ENCODE results near the gene UQCRH.
"Not testable (repeated sequence)": the region's sequence is repeated elsewhere in the genome, so short reads cannot be mapped to it uniquely, and the experiment has no call there.

Gene UQCRH

GRCh38 chr1:46317323-46317722 lies 13.8 kb downstream of the UQCRH start:
- no peak overlapping the region for H3K4me3 ChIP-seq (ENCODE audit: low read length)
- H3K27ac ChIP-seq (ENCODE audit: low read length): no peak overlapping the region
- peaks cover 18% of the 10 kb centered on the region; the same call in 1 of the 2 replicates for H3K36me3 ChIP-seq (ENCODE audit: control insufficient read depth, insufficient read depth, low read length)
- no peaks in the 10 kb centered on the region for H3K27me3 ChIP-seq (ENCODE audit: control insufficient read depth, insufficient read depth, low read length)
- no CpG with 5 or more reads among the region's 1 CpG for WGBS (ENCODE audit: insufficient coverage, insufficient read length)
- no peaks in the 10 kb centered on the region for H3K9me3 ChIP-seq (ENCODE audit: control insufficient read depth, insufficient read depth, low read length)
- H3K4me1 ChIP-seq (ENCODE audit: control insufficient read depth, insufficient read depth, low read length): no peaks in the 10 kb centered on the region; the same call in 1 of the 2 replicates
- no peak for DNase-seq (ENCODE audit: low read depth, low spot score)

GRCh38 chr1:46319301-46319700 lies 15.8 kb downstream of the UQCRH start:
- H3K36me3 ChIP-seq (ENCODE audit: control insufficient read depth, insufficient read depth, low read length); H3K27me3 ChIP-seq (ENCODE audit: control insufficient read depth, insufficient read depth, low read length); H3K4me1 ChIP-seq (ENCODE audit: control insufficient read depth, insufficient read depth, low read length); H3K9me3 ChIP-seq (ENCODE audit: control insufficient read depth, insufficient read depth, low read length); DNase-seq (ENCODE audit: low read depth, low spot score); H3K27ac ChIP-seq (ENCODE audit: low read length); H3K4me3 ChIP-seq (ENCODE audit: low read length): not testable (repeated sequence)
- WGBS (ENCODE audit: insufficient coverage, insufficient read length): no CpG with 5 or more reads among the region's 6 CpGs

DNA sequence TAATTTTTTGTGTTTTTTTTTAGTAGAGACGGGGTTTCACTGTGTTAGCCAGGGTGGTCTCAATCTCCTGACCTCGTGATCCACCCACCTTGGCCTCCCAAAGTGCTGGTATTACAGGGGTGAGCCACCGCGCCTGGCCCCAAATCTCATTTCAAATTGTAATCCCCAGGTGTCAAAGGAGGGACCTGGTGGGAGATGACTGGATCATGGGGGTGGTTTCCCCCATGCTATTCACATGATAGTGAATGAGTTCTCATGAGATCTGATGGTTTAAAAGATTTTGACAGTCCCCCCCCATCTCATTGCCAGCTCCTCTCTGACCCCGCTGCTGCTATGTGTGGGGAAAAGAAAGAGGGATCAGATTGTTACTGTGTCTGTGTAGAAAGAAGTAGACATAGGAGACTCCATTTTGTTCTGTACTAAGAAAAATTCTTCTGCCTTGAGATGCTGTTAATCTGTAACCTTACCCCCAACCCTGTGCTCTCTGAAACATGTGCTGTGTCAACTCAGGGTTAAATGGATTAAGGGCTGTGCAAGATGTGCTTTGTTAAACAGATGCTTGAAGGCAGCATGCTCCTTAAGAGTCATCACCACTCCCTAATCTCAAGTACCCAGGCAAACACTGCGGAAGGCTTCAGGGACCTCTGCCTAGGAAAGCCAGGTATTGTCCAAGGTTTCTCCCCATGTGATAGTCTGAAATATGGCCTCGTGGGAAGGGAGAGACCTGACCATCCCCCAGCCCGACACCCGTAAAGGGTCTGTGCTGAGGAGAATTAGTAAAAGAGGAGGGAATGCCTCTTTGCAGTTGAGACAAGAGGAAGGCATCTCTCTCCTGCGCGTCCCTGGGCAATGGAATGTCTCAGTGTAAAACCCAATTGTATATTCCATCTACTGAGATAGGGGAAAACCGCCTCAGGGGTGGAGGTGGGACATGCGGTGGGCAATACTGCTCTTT lies 16.7 kb downstream of the UQCRH start:
- H3K4me1 ChIP-seq (ENCODE audit: control insufficient read depth, insufficient read depth, low read length); H3K27me3 ChIP-seq (ENCODE audit: control insufficient read depth, insufficient read depth, low read length); DNase-seq (ENCODE audit: low read depth, low spot score); H3K4me3 ChIP-seq (ENCODE audit: low read length); H3K36me3 ChIP-seq (ENCODE audit: control insufficient read depth, insufficient read depth, low read length); H3K9me3 ChIP-seq (ENCODE audit: control insufficient read depth, insufficient read depth, low read length); H3K27ac ChIP-seq (ENCODE audit: low read length): not testable (repeated sequence)
- no CpG with 5 or more reads among the region's 13 CpGs for WGBS (ENCODE audit: insufficient coverage, insufficient read length)

- not testable (repeated sequence) for DNase-seq (ENCODE audit: low read depth, low spot score); H3K27me3 ChIP-seq (ENCODE audit: control insufficient read depth, insufficient read depth, low read length); H3K36me3 ChIP-seq (ENCODE audit: control insufficient read depth, insufficient read depth, low read length); H3K27ac ChIP-seq (ENCODE audit: low read length); H3K4me1 ChIP-seq (ENCODE audit: control insufficient read depth, insufficient read depth, low read length); H3K9me3 ChIP-seq (ENCODE audit: control insufficient read depth, insufficient read depth, low read length); H3K4me3 ChIP-seq (ENCODE audit: low read length)
- WGBS (ENCODE audit: insufficient coverage, insufficient read length): no CpG with 5 or more reads among the region's 6 CpGs
Observed at GRCh38 chr1:46322191-46322590, 18.7 kb downstream of the UQCRH start.

GRCh38 chr1:46325285-46326076 lies 22.0 kb downstream of the UQCRH start:
- H3K4me1 ChIP-seq (ENCODE audit: control insufficient read depth, insufficient read depth, low read length); H3K4me3 ChIP-seq (ENCODE audit: low read length); H3K9me3 ChIP-seq (ENCODE audit: control insufficient read depth, insufficient read depth, low read length); H3K36me3 ChIP-seq (ENCODE audit: control insufficient read depth, insufficient read depth, low read length); H3K27me3 ChIP-seq (ENCODE audit: control insufficient read depth, insufficient read depth, low read length); H3K27ac ChIP-seq (ENCODE audit: low read length); DNase-seq (ENCODE audit: low read depth, low spot score): not testable (repeated sequence)
- WGBS (ENCODE audit: insufficient coverage, insufficient read length): no CpG with 5 or more reads among the region's 11 CpGs

DNA sequence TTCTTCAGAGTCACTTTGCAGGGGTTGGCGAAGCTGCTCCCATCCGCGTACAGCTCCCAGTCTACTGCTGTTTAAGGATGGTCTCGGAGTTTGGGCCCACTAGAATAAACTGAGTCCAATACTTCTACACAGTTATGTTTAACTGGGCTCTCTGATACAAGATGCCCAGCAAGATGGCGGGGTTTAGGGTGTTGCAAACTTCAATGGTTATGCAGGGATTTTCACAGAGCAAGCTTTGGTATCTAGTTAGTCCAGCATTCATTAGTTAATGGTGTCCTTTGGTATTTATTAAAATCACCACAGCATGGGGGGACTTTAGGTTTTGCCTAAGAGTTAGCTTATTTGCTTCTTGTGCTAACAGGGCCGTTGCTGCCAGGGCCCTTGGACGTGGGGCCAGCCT lies 24.7 kb downstream of the UQCRH start:
- H3K4me3 ChIP-seq (ENCODE audit: low read length); H3K9me3 ChIP-seq (ENCODE audit: control insufficient read depth, insufficient read depth, low read length); H3K27me3 ChIP-seq (ENCODE audit: control insufficient read depth, insufficient read depth, low read length); H3K27ac ChIP-seq (ENCODE audit: low read length); H3K36me3 ChIP-seq (ENCODE audit: control insufficient read depth, insufficient read depth, low read length); H3K4me1 ChIP-seq (ENCODE audit: control insufficient read depth, insufficient read depth, low read length); DNase-seq (ENCODE audit: low read depth, low spot score): not testable (repeated sequence)
- WGBS (ENCODE audit: insufficient coverage, insufficient read length): no CpG with 5 or more reads among the region's 7 CpGs

- H3K4me1 ChIP-seq (ENCODE audit: control insufficient read depth, insufficient read depth, low read length); H3K4me3 ChIP-seq (ENCODE audit: low read length); DNase-seq (ENCODE audit: low read depth, low spot score); H3K36me3 ChIP-seq (ENCODE audit: control insufficient read depth, insufficient read depth, low read length); H3K27ac ChIP-seq (ENCODE audit: low read length); H3K27me3 ChIP-seq (ENCODE audit: control insufficient read depth, insufficient read depth, low read length); H3K9me3 ChIP-seq (ENCODE audit: control insufficient read depth, insufficient read depth, low read length): not testable (repeated sequence)
- no CpG with 5 or more reads among the region's 7 CpGs for WGBS (ENCODE audit: insufficient coverage, insufficient read length)
Observed at GRCh38 chr1:46329807-46330206, 26.3 kb downstream of the UQCRH start.

DNA sequence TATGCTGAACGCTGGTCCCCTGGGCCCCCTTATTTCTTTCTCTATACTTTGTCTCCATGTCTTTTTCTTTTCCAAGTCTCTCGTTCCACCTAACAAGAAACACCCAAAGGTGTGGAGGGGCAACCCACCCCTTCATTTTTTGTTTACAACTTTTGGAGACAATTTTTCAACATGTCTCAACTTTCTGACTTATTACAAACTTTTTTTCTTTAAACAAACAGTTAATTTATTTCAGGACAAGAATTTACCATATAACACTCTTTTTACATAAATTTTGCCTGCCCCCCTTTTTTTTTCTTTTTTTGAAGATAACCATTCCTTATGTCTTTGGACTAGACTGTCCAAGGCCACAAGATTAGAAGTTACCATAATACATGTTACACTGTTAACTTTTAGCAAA lies 26.9 kb downstream of the UQCRH start:
- no CpG with 5 or more reads among the region's 2 CpGs for WGBS (ENCODE audit: insufficient coverage, insufficient read length)
- not testable (repeated sequence) for H3K27me3 ChIP-seq (ENCODE audit: control insufficient read depth, insufficient read depth, low read length); H3K9me3 ChIP-seq (ENCODE audit: control insufficient read depth, insufficient read depth, low read length); H3K36me3 ChIP-seq (ENCODE audit: control insufficient read depth, insufficient read depth, low read length); DNase-seq (ENCODE audit: low read depth, low spot score); H3K4me1 ChIP-seq (ENCODE audit: control insufficient read depth, insufficient read depth, low read length); H3K4me3 ChIP-seq (ENCODE audit: low read length); H3K27ac ChIP-seq (ENCODE audit: low read length)

- H3K4me1 ChIP-seq (ENCODE audit: control insufficient read depth, insufficient read depth, low read length); H3K36me3 ChIP-seq (ENCODE audit: control insufficient read depth, insufficient read depth, low read length); DNase-seq (ENCODE audit: low read depth, low spot score); H3K27me3 ChIP-seq (ENCODE audit: control insufficient read depth, insufficient read depth, low read length); H3K27ac ChIP-seq (ENCODE audit: low read length); H3K9me3 ChIP-seq (ENCODE audit: control insufficient read depth, insufficient read depth, low read length); H3K4me3 ChIP-seq (ENCODE audit: low read length): not testable (repeated sequence)
- no CpG with 5 or more reads among the region's 24 CpGs for WGBS (ENCODE audit: insufficient coverage, insufficient read length)
Observed at GRCh38 chr1:46331786-46332540, 28.5 kb downstream of the UQCRH start.

DNA sequence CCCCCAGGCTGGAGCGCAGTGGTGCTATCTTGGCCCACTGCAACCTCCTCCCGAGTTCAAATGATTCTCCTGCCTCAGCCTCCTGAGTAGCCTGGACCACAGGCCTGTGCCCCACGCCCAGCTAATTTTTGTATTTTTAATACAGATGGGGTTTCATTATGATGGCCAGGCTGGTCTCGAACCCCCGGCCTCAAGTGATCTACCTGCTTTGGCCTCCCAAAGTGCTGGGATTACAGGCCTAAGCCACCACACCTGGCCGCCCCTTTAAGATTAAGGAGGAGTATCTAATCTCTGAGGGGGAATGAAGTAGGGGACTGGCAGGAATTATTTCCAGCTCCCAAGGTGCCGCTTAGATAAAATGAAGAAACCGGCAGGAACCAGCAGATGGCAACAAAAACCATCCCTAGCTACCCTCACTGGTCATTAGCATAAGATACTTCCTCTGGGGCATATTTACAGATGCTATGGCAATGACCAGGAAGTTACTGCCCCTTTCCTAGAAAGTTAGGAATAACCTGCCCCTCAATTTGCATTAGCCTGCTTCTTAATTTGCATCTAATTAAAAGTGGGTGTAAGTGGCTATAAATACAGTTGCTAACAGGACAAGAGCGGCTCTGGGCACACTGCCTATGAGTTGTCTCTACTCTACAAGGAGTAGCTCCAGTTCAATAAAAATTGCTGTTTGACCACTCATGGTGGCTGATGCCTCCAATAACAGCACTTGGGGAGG lies 30.0 kb downstream of the UQCRH start:
- no peaks in the 10 kb centered on the region for H3K27me3 ChIP-seq (ENCODE audit: control insufficient read depth, insufficient read depth, low read length)
- no peak overlapping the region for H3K27ac ChIP-seq (ENCODE audit: low read length)
- no peak overlapping the region for H3K4me3 ChIP-seq (ENCODE audit: low read length)
- H3K9me3 ChIP-seq (ENCODE audit: control insufficient read depth, insufficient read depth, low read length): no peaks in the 10 kb centered on the region
- DNase-seq (ENCODE audit: low read depth, low spot score): no peak
- H3K36me3 ChIP-seq (ENCODE audit: control insufficient read depth, insufficient read depth, low read length): no peaks in the 10 kb centered on the region
- no peaks in the 10 kb centered on the region for H3K4me1 ChIP-seq (ENCODE audit: control insufficient read depth, insufficient read depth, low read length)
- no CpG with 5 or more reads among the region's 9 CpGs for WGBS (ENCODE audit: insufficient coverage, insufficient read length)

All from iPS DF 6.9 (cell line).